NCI-H226 (cell line): ENCODE data around the gene NPY2R.

Experiments used
- DNase-seq: peaks from one replicate; pipeline ENCODE4 v3.0.0-alpha.2; 2015

Gene NPY2R

GRCh38 chr4:155208258-155209054 is at the start of gene NPY2R:
Gene NPY2R (plus strand): TSS chr4:155208636. CDS start chr4:155213940, 5,304 bp downstream.
- no peak for DNase-seq

- no peak for DNase-seq
Measured at GRCh38 chr4:155161357-155161756, 47.1 kb upstream of the NPY2R start.

GRCh38 chr4:155164718-155165117 is 43.7 kb upstream of the NPY2R start:
- DNase-seq = no peak

GRCh38 chr4:155170569-155170968 is 37.9 kb upstream of the NPY2R start:
- no peak for DNase-seq

- no peak for DNase-seq
Measured at GRCh38 chr4:155173371-155173770, 35.1 kb upstream of the NPY2R start.

- DNase-seq = no peak
Measured at GRCh38 chr4:155174668-155175067, 33.8 kb upstream of the NPY2R start.

- peak; percentile 3 for DNase-seq
Measured at GRCh38 chr4:155179216-155179615, 29.2 kb upstream of the NPY2R start.

- DNase-seq = no peak
Measured at GRCh38 chr4:155186972-155187371, 21.5 kb upstream of the NPY2R start.

GRCh38 chr4:155187989-155188388 is 20.4 kb upstream of the NPY2R start:
- no peak for DNase-seq

GRCh38 chr4:155190099-155190498 is 18.3 kb upstream of the NPY2R start:
- no peak for DNase-seq

- no peak for DNase-seq
Measured at GRCh38 chr4:155197757-155198156, 10.7 kb upstream of the NPY2R start.

GRCh38 chr4:155207534-155208257 is 740 bp upstream of the NPY2R start:
- no peak for DNase-seq

- DNase-seq = no peak
Measured at GRCh38 chr4:155220025-155220424, 11.6 kb downstream of the NPY2R start.

- no peak for DNase-seq
Measured at GRCh38 chr4:155227131-155227530, 18.7 kb downstream of the NPY2R start.

- no peak for DNase-seq
Measured at GRCh38 chr4:155228713-155229112, 20.3 kb downstream of the NPY2R start.

- DNase-seq = no peak
Measured at GRCh38 chr4:155232432-155232831, 24.0 kb downstream of the NPY2R start.

GRCh38 chr4:155234206-155234605 is 25.8 kb downstream of the NPY2R start:
- no peak for DNase-seq

GRCh38 chr4:155237567-155237966 is 29.1 kb downstream of the NPY2R start:
- DNase-seq = no peak

- no peak for DNase-seq
Measured at GRCh38 chr4:155241225-155241624, 32.8 kb downstream of the NPY2R start.

- no peak for DNase-seq
Measured at GRCh38 chr4:155241664-155242063, 33.2 kb downstream of the NPY2R start.

- DNase-seq = no peak
Measured at GRCh38 chr4:155245105-155245504, 36.7 kb downstream of the NPY2R start.

- DNase-seq = no peak
Measured at GRCh38 chr4:155248002-155248896, 39.8 kb downstream of the NPY2R start.

- DNase-seq = no peak
Measured at GRCh38 chr4:155249016-155249566, 40.7 kb downstream of the NPY2R start.
